Urinary bladder (tissue), 4 donors: ENCODE measurements around the gene CDH8. TPM values are rescaled to one million over a fixed set of nuclear protein-coding genes. Genes with fewer than 3 reads are reported as not detected.

Experiments used
- DNase-seq: peaks from one replicate; pipeline ENCODE4 v3.0.0-alpha.2; 2015; ENCODE audit errors: extremely low spot score
- H3K27ac ChIP-seq: one replicate; pipeline ENCODE4 v1.5.1; 2013; ENCODE audit warnings: low read depth, mild to moderate bottlenecking, moderate library complexity
- H3K36me3 ChIP-seq: one replicate; pipeline ENCODE4 v1.6.1; 2013; ENCODE audit warnings: mild to moderate bottlenecking, moderate library complexity; ENCODE audit not compliant: insufficient read depth
- H3K4me1 ChIP-seq: one replicate; pipeline ENCODE4 v1.6.1; 2013; ENCODE audit warnings: mild to moderate bottlenecking, moderate library complexity; ENCODE audit not compliant: insufficient read depth
- H3K4me3 ChIP-seq: one replicate; pipeline ENCODE4 v1.5.1; 2013; ENCODE audit warnings: low read depth, low read length
- WGBS: extraction: QIAGEN DNeasy Blood & Tissue Kit; methylation state at CpG from one replicate; pipeline ENCODE4 v1.1.7; 2013; 5-methylcytosine and 5-hydroxymethylcytosine counted together
- polyA plus RNA-seq: library from polyadenylated mRNA; stranded (reverse); fragments of 200-250 nt; gene quantifications from one replicate; pipeline ENCODE4 v1.2.3, GENCODE V29; 2013
- total RNA-seq: library from RNA; depleted of rRNA; stranded (reverse); fragments of >200 nt; gene quantifications from one replicate; pipeline ENCODE4 v1.2.3, GENCODE V29; 2014
- donor health status: healthy with polysubstance abuse.
- donor health status: healthy.

Gene CDH8
- total and polyA plus RNA-seq, 2 donors: 0.51 to 8.9 TPM

DNA sequence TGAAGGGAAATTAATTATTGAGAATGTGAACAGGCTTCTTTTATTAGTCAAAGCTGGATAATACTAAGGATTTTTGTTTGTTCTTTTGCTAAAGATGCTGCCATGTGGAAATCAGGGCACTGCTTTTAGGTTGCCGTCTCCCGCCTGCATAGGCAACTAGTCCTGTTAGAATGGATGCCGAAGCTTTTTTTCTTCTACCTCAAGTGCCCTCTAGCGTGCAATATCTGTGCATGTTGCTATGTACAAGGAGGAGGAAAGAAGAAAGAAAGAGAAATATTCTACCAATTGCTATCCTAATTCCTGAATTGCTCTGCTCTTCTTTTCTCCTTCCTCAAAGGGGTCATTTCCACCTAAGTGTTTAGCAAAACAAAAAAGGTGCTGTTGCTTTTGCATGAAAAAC, 5.2 kb upstream of the CDH8 start:
- Histone ChIP-seq H3K4me3 (no peak overlapping the region), H3K27ac (no peak overlapping the region), H3K36me3 (no peaks in the 10 kb centered on the region), H3K4me1 (no peaks in the 10 kb centered on the region)
- 7% methylated on average over 4 of the region's 4 CpGs for WGBS
- no peak for DNase-seq

DNA sequence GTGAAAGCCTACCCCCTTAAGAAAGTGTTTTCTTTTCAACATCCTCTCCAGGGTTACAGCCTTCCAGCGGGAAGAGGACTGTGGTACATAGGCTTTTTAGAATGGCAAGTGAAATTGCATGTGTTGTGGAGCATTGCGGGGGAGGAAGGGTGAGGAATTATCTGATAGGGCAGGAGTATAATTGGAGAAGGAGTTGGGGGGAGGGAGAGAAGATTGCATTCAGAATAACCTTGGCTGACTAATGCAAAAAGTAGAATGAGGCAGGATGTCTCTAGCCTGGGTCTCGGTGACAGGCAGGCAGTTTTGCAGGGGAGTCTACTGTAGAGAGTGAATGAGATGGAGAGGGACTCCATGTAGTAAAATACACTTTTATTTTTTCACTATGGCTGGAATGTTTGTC, 2.4 kb upstream of the CDH8 start:
- Histone ChIP-seq H3K27ac (no peak overlapping the region), H3K4me3 (no peak overlapping the region), H3K36me3 (no peaks in the 10 kb centered on the region), H3K4me1 (no peaks in the 10 kb centered on the region)
- WGBS: 55% methylated on average over 3 of the region's 3 CpGs
- no peak for DNase-seq

DNA sequence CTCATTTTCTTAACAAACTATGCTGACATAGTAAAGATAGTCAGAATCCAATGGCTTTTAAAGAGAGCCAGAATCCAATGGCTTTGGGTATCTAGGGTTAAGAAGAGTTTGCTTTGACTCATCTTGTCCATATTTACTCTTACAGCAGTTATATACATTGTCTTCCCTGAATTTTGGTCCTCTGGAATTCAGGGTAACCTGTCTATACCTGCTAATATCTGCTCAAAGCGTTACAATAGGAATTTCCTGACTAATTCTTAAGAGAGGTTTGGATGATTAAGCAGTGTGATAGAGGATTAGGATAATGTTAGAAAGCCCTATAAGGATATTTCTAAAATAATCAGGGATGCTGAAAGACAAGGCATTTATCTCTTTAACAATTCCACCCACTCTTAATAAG, 2.0 kb upstream of the CDH8 start:
- no peak for DNase-seq
- no peaks in the 10 kb centered on the region for H3K36me3 ChIP-seq
- 70% methylated on average over 1 of the region's 1 CpG for WGBS

DNA sequence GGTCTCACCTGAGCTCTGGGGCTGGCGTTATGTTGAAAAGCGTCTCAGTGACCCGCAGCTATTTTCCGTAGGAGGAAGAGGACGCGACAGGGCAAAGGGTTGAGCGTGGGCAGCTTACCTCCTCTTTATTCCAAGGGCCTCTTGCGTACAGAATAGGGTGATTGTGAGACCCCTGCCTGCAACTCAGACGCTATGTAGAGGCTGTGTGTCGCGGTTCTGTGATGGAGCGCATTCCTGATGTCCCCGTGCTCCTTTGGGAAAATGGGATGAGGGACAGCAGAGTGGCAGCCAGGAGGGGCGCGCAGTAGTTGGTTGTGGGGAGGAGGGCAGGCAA, 531 bp upstream of the CDH8 start:
- DNase-seq: no peak
- H3K4me3 ChIP-seq: no peak overlapping the region
- no peaks in the 10 kb centered on the region for H3K36me3 ChIP-seq
- 5% methylated on average over 15 of the region's 15 CpGs for WGBS
- H3K4me1 ChIP-seq: no peaks in the 10 kb centered on the region
- no peak overlapping the region for H3K27ac ChIP-seq

More for the DNA sequence above, 2.0 kb upstream of the CDH8 start:
- Histone ChIP-seq H3K4me1 (no peaks in the 10 kb centered on the region), H3K27ac (no peak overlapping the region), H3K4me3 (no peak overlapping the region)

DNA sequence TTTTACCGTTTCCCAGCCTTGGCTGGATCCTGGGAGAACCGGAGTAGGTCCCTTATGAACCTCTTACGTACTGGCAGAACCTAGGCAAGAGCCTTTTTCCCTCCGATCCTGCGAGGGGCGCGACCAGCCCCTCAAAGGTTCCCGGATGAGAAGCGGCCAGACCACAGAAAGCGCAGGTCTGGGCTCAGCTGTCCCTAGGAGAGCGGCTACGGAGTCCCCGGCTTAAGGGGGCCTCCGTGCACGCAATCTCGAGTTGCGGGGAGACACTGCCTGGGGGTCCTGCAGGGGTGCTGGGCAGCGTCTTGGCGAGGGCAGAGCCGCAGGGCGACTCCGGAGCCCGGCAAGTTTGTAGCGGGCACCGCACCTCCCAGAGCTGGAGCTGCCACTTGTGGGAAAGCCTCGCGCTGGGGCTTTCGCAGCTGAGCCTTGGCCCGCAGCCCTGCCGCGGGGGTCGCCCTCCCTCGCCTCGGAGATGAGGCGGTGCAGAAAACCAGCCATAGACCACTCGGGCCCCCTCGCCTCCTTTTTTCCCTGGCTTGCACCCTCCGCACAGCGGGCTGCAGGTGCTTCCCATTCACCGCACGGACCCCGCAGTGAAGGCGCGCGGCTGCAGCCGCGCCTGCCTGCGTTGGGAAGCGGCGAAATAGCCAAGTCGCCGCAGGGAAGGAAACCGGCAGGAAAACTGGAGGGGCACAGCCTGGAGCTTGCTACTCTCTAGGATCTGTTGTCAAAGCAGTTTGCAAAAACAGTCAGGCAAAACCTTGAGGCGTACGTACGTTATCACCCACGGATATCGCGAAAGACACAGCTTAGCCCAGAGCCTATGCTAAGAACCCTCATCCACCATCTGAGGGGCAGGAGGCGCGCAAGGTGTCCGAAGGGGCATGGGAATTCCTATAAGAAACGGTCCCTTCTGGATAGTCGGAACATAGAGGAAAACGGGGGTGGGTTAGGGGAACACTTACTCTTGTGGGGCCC, 834 bp downstream of the CDH8 start:
- no peak overlapping the region for H3K27ac ChIP-seq
- no peak overlapping the region for H3K4me3 ChIP-seq
- WGBS: under 1% methylated on average over 65 of the region's 65 CpGs
- no peak for DNase-seq
- H3K36me3 ChIP-seq: no peaks in the 10 kb centered on the region
- H3K4me1 ChIP-seq: no peaks in the 10 kb centered on the region

DNA sequence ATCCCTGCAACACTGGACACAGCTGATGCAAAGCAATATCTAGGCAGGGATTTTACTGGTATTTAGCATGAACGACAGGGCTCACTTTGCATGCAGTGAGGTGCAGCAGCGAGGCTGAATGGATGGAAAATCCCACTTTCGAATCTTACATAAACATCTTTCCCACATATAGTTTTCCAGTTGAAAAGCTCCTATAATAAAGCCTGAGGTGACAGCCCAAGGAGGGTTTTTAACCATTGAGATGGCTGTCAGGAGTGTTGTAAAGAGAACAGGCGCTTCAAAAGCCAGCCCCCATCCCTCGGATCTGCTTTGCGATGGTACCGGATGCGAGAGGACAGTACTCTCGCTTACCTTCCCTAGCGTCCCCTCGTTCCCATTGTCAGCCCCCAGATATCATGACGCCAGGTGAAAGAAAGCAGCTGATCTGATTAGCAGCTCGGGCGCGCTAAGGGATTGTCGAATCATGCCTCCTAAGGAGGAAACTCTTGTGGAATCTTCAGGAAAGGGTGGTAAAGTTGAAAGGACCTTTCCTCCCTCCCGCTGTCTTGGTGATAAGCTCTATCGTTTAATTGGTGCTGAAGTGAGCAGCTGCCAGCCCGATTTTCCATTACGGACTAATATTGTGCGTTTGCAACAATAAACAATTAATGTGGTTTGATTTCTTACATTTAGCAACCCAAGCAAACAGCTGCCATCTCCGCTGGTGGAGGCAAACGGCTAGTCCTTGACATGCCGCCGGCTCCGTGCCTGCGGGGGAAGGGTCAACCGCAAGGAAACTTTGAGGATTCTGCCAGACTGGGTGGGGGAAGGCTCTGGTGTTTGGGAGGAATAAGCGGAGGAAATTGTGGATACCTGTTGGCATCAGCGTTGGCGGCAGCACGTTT, 1.8 kb downstream of the CDH8 start:
- H3K4me3 ChIP-seq: no peak overlapping the region
- no peaks in the 10 kb centered on the region for H3K4me1 ChIP-seq
- H3K36me3 ChIP-seq: no peaks in the 10 kb centered on the region
- no peak overlapping the region for H3K27ac ChIP-seq
- WGBS: 3% methylated on average over 32 of the region's 32 CpGs
- no peak for DNase-seq

DNA sequence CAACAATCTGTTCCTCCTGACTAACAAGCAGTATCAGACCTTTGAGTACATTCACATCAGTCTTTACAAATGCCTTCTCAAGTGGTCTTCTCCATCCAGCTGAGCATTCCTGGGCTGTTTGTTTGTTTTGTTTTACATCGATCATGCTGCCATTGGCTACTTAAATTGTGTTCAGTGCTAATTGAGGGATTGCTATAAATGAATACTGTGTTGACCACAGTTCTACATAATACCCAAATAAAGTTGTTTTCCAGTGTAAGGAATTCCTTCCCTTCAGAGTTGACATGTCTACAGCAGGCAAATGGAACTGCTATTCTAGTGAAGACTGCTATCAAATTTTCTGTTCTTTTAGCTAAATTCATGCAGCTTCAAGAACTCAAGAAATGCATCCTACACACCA, 3.2 kb downstream of the CDH8 start:
- no peaks in the 10 kb centered on the region for H3K36me3 ChIP-seq
- H3K4me3 ChIP-seq: no peak overlapping the region
- H3K27ac ChIP-seq: no peak overlapping the region
- no peaks in the 10 kb centered on the region for H3K4me1 ChIP-seq
- DNase-seq: no peak
- 75% methylated on average over 1 of the region's 1 CpG for WGBS

DNA sequence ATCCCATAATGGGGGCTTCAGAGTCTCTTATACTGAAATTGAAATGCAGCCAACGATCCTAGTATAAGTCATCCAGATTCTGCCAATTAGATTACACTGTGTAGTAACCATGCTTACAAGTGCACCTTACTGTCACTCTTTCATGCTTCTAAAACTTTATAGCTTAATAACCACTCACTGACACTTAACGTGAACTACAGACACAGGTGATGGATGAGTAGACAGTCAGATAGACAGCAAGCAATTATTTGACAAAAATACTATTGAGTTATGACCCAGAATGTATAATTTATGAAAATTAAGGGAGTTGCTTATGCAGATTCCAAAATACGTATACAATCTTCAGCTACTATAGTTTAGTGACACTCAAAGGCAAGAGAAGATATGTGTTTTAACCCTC, 6.3 kb downstream of the CDH8 start:
- H3K27ac ChIP-seq: no peak overlapping the region
- no peaks in the 10 kb centered on the region for H3K4me1 ChIP-seq
- H3K36me3 ChIP-seq: no peaks in the 10 kb centered on the region
- no peak for DNase-seq
- WGBS: 69% methylated on average over 3 of the region's 3 CpGs
- H3K4me3 ChIP-seq: no peak overlapping the region

DNA sequence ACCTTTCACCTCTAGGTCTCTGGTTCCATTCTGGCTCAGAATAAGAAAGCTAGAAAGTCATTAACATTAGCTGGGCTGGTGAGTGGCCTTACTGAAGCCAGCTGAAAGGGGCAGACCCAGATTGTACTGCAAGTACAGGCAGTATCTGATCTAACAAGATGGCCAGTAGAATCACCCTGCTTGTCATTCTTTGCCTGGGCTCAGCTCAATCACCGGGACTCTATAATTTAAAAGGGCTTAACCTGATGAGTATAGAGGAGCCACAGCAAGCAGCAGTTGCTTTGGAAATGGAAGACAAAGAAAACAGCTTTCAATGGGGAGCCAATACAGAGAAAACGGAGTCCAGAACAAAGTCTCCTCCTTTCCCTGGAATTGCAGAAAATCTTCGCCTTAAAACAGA, 13.6 kb downstream of the CDH8 start:
- Histone ChIP-seq H3K4me3 (no peak overlapping the region), H3K4me1 (no peaks in the 10 kb centered on the region), H3K27ac (no peak overlapping the region), H3K36me3 (no peaks in the 10 kb centered on the region)
- no peak for DNase-seq
- WGBS: 68% methylated on average over 3 of the region's 3 CpGs

DNA sequence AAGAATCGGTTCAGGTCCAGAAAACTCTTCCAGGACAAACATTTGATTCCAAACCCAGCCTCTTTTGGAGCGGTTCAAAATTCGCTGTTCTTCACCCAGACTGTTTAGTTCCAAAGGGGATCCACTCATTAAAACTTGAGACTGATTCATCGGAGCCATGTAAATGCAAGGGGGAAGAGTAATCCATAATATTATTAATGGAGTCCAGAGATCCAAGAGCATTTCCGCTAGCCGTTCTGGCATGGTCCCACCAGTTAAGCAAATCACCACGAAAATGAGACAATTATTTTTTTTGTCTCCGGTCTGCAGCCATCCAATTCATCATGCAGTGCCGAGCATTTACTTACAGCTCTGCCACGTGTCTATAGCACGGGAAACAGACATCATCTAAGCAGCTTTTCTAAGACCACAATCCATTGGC, 15.1 kb downstream of the CDH8 start:
- 51% methylated on average over 11 of the region's 11 CpGs for WGBS
- Histone ChIP-seq H3K4me3 (no peak overlapping the region), H3K4me1 (no peaks in the 10 kb centered on the region), H3K36me3 (no peaks in the 10 kb centered on the region), H3K27ac (no peak overlapping the region)
- no peak for DNase-seq

DNA sequence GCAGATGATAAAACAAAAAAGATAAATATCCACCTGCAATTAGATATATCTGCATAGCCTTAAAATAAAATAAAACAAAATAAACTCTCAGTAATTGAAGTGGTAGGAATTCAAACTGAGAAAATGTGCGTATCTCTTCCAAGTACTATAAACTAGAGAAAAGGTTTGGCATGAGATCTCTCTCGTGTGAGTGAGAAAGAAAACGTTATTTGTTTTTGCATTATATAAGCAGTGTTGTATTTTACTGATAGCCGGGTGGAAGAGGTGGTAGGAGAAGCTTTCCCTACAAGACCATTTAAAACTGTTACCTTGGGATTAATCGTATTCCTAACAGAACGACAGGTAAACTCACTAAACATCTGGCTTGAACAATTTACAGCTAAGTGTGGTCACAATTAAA, 15.6 kb downstream of the CDH8 start:
- H3K27ac ChIP-seq: no peak overlapping the region
- DNase-seq: no peak
- WGBS: 49% methylated on average over 6 of the region's 6 CpGs
- no peaks in the 10 kb centered on the region for H3K4me1 ChIP-seq
- H3K36me3 ChIP-seq: no peaks in the 10 kb centered on the region
- H3K4me3 ChIP-seq: no peak overlapping the region

DNA sequence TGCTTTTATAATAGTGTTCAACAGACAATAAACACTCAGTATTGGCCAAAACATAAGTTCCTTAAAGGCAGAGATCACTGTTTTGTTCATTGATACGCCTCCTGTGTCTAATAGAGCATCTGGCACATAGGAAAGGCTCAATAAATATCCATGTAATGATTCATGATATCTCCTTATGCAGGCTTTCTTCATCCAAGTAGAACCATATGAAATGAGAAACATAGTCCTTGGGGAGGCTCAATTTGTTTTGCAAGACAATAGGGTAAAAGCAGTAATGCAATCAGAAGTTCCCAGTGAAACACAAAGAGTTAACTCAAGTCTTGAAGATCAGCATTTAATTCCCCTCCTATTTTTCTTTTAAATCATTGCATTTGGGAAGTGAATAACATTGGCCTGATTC, 16.4 kb downstream of the CDH8 start:
- 84% methylated on average over 1 of the region's 1 CpG for WGBS

DNA sequence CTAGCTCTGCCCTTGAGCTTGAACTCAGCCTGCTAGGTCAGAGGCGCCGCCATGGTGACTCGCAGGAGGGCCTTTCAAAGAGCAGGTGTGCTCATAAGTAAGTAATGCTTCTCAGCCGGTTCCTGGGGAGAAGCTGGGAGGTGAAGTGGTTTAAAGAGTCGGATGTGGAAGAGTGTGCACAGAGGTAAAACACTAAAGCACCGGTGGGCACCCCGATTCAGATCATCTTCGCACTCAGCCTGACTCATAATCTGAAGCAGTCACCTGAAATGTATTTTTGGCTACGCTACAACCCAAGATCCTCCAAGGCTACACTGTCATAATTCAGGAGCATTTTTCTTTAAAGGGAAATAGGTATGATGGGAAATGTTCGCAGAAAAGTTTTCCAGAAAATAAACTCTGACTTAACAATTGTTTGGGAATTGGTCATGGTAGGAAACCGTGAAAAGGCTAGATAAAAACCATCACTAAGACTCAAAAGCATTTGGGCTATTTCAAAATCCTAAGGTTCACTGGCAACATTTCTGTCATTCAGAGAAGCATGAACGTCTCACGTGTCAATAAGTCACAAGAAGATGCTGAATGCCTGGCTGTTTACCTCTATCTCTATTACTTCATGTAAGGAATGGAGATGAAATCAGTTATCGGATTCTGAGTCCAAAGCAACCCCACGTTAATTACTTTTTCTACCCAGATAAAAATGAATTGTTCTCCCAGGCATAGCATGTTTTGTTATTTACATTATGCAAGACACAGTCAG, 17.8 kb downstream of the CDH8 start:
- 90% methylated on average over 15 of the region's 15 CpGs for WGBS
- H3K4me3 ChIP-seq: no peak overlapping the region
- no peak overlapping the region for H3K27ac ChIP-seq
- no peaks in the 10 kb centered on the region for H3K4me1 ChIP-seq
- no peak for DNase-seq
- H3K36me3 ChIP-seq: no peaks in the 10 kb centered on the region

More for the DNA sequence above, 16.4 kb downstream of the CDH8 start:
- Histone ChIP-seq H3K4me1 (no peaks in the 10 kb centered on the region), H3K4me3 (no peak overlapping the region), H3K36me3 (no peaks in the 10 kb centered on the region), H3K27ac (no peak overlapping the region)
- DNase-seq: no peak
